ENCODE data around the gene HNF4A.
"Not testable (repeated sequence)": the region's sequence is repeated elsewhere in the genome, so short reads cannot be mapped to it uniquely, and the experiment has no call there.

Gene HNF4A

DNA sequence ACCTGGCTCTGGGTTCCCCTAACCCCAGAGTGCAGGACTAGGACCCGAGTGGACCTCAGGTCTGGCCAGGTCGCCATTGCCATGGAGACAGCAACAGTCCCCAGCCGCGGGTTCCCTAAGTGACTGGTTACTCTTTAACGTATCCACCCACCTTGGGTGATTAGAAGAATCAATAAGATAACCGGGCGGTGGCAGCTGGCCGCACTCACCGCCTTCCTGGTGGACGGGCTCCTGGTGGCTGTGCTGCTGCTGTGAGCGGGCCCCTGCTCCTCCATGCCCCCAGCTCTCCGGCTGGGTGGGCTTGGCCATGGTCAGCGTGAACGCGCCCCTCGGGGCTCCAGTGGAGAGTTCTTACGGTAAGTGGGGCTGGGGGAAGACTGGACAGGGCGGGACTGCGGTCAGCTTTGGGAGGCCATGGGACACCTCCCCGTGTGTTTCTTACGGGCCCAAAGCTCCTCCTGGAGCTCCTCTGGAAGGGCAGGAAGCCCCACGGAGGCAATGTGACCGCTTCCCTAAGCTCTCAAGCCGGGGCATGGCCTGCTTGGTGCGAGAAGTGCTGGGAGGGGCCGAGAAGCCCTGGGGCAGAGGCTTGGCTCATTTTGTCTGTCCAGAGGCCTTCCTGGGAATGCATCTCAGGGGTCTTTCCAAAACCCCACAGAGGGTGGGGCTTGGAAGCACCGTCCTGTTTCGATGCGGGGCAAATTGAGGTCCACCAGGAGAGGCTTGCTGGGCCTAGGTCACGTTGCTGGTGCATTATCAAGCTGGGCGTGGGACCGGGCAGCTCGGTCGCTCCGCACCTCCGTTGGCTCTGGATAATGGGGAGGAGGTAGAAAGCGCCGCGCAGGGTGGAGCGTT, at the start of gene HNF4A:
TSS of gene HNF4A (plus strand) at position 202 of the 855 bp plus-strand sequence. CDS start at position 308, 106 bp downstream.
- DNase-seq = no peak

DNA sequence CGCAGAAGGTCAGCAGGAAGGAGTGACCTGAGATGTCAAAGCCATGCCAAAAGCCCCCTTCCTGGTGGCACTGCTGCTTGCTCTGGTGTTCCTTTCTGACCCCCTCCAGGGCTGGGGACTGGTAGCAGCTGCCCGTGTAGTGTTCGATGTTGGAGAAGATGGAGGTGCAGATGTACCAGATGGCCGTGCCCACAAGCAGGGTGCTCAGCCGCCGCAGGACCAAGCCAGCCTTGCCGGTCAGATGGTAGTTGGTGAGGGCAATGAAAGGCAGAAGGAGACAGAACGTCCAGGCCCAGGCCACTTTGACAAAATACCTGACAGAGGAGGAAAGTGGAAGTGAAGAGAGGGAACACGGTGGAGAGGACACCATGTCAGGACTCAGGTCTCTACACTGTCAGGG, 48.6 kb upstream of the HNF4A start:
- DNase-seq = no peak

DNA sequence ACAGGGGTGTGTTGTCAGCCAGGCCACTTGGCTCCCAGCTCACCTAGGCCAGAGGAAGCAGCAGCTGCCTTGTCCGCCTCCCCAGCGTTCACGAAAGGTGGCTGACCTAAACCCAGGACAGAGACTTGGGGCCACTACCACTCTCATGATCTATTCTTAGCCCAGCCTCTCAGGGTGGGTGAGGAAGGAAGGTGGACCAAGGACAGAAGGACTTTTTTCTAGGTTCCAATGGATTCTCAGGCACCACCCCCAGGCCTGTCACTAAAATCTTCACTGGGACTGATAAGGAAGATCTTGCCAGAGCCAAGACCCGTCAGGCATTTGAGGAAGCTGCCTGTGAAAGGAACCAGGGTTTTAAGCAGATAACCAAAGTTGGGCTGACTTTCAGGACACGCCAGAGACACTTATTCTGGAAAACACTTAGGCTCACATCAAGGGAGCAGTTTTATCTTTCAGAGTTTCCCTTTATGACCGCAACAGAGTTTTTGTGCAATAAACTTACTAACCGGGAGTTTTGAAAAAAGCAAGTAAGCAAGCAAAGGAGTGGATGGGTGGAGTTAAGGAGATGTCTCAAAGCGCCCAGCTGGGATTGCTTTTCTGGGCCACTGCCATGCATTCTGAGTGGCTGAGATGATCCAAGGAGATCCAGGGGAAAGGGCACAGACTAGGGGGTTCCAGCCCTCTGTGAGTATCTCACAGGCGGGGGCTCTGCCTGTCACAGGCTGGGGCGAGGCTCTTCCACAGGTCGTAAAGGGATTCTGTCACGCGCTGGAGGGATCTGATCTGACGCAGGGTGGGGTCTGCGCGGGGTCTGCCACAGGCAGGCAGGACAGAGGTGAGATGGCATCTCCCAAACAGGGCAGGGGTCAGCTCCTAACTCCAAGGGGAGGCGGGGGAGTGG, 45.5 kb upstream of the HNF4A start:
- DNase-seq = no peak

DNA sequence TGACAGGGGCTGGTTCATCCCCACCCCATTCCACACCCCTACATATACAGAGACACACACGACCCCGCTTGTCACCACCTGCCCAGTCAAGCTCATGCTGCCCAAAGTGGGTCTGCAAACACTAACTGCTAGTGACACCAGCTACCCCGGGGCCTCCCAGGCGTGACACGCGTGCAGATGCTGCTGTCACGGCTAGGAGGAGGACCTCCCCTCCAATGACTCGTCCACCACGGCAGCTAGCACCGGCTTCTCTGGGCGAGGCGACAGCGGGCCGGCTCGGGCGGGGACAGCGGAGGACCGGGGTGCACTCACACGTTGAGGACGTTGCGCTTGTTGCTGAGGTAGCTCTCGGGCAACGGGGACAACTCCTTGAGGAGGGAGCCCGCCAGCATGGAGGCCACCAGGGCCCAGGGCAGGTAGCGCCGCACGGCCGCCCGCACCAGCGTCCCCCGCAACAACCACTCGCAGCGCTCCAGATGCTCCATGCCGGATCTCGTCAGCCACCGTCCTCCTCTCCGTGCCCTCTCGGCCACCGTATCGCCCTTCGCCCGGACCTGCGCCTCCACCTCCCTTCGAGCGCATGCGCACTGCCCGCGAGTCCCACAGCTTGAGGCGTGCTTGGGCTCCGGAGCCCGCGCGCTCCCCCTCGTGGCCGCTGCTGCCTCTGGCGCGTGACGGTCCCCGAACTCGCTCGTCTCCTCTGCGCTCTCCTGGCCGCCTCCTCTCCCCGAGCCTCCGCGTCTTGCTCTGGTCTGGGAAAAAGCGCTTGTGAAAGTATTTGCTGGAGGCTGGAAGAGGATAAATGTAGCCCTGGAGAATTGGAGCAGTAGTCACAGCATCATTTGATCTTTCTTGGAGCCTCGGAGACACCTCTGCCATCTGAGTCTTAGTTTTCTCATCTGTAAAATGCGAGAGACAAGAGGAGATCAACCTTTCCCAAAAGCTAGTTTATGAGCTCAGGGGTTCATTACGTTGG, 44.5 kb upstream of the HNF4A start, which contains the start of gene FITM2:
TSS of gene FITM2 (minus strand) at position 539 of the 976 bp plus-strand sequence. CDS start at position 485, 54 bp downstream.
- peak; percentile 96 to 100 for DNase-seq

DNA sequence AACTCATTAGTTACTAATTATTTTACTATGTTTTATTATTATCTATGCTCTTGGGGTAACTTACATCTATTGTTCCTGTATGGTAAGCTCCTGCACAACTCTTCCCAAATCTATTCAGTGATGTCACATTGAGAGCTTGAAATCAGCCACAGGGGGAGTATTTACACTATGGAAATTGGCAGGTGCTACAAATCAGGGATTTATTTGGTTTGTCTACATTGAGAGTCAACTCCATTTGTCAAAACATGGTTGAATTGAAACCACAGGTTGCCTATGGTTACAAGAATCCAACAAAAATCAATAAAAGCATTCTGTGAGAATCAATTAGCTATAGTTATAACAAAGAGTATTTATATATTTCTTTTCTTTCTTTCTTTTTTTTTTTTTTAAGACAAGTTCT, 40.6 kb upstream of the HNF4A start:
- DNase-seq = no peak

DNA sequence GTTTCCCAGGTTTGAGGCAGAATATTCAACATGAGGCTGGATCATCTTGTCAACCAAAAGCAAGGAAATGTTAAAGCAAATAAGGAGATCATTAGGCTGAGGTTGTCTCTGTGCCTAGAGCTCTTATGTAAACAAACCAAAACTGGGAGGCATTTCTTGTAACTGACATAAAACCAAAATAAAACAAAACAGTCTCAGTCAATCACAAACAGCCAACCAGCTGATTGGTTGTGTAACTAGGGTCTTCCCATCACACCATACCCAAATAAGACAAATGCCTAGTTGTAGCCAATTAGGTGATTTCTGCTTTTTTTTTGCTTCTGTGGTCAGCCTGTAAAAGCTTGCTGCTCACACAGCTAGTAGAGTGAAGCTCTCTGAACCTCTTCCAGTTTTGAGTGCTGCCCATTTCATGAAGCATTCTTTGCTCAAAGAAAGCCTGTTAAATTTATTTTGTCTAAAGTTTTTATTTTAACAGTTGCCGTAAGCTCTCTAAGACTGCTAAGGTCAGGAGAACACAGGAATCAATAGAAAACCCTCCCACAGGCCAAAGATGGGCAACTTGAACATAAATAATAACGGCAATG, 35.6 kb upstream of the HNF4A start:
- no peak for DNase-seq

DNA sequence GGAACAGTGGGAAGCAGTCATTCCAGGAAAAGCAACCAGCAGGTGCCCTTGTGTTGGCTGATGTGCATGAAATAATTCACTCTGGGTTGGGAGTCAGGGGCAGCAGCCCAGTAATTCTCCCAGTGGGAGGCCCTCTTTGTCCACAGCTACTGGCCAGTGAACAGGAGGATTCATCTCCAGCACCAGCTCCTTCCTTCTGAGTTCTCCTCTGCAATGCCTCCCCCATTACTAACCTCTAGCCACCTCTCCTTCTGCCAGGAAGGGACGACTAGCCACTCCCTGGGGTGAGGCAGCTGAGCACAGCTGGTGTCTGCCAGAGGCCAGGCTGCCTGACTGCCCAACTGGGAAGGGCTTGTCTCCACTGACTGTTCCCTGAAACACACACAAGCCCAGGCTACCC, 31.2 kb upstream of the HNF4A start:
- DNase-seq = no peak

DNA sequence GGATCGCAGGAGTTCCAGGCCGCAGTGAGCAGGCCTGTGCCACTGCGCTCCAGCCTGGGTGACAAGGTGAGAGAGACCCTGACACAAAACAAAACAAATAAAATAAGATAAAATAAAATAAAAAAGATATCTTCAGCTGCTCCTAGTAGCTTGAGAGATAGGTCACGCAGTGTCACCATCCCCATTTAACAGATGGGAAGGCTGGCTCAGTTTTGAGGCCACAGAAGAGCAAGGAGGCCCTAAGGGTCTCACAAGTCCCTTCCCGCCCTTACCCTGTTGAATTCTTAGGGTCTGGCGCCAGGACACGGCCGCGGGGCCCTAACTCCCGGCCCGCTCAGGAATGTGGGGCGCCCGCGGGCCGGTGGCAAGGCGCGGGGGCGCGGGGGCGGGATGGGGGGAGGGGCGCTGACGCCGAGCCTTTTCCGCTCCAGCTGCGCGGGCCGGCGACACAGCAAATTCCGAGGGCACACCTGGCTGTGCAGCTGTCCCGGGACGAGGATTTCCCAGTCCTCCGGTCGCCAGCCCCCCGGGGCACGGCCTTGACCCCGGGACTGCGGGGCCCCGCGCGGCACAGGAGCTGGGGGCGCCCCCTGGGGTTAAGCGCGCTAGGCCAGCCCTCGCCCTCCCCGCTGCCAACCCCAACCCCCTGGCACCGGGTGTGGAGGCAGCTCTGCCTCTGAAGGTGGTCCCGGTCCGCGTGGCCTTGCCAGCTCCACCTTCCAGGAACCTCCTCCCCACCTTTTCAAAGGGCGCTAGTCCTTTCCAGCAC, 28.9 kb upstream of the HNF4A start:
- DNase-seq = peak; percentile 8 to 40

DNA sequence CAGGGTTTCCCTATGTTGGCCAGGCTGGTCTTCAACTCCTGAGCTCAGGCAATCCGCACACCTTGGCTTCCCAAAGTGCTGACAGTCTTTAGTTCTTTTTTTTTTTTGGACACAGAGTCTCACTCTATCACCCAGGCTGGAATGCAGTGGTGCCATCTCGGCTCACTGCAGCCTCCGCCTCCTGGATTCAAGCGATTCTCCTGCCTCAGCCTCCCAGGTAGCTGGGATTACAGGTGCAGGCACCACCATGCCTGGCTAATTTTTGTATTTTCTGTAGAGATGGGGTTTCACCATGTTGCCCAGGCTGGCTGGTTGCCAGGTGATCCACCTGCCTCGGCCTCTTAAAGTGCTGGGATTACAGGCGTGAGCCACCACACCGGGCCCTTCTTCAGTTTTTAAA, 27.8 kb upstream of the HNF4A start:
- not testable (repeated sequence) for DNase-seq

DNA sequence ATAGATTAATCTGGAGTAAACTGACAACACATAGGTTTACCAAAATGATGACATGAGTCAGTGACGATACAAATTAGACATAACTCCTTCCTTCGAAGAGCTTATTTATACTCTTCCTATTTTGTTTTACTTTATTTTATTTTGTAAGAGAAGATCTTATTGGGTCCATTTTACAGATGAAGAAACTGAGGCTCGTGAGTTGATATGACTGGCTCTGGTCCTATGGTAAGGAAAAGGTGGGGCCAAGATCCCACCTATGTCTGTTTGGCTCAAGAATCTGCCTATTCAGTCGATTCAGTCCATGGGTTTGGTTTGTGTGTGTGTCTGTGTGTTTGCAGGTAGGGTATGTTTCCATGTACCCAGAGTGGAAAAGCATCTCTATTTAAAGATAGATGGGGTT, 27.1 kb upstream of the HNF4A start:
- DNase-seq = no peak

DNA sequence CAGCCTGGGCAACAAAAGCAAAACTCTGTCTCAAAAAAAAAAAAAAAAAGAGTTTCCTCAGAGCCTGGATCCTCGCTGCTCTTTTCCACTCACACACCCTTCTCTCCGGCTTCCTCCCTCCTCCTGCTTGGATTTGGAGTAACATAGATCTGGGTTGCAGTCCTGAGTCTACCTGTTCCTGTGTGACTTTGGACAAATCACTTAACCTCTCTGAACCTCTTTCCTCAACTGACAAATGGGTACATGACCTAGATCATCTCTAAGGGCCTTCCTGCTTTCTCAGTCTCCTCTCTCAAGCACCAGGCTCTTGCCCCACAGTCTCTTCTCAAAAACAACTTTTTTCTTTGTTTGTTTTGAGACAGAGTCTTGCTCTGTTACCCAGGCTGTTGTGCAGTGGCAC, 24.3 kb upstream of the HNF4A start:
- no peak for DNase-seq

DNA sequence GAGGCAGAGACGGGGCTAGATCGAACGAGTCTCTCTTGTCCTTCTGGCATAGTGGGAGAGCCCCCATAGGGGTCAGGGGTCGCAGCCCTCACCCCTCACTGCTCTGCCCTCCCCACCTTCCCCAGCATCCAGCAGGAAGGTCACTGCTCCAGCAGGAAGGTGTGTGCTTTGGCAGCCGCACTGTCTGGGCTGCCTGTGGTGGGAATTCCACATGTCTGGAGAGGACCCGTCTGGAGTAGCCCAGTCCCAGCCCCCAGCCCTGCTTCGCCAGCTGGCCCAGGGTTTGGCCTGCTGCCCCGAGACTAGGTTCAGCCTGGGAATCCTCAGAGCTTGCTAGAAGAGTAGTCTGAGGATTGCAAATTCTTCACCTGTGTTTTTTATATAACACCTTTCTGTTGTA, 21.2 kb upstream of the HNF4A start:
- DNase-seq = no peak

DNA sequence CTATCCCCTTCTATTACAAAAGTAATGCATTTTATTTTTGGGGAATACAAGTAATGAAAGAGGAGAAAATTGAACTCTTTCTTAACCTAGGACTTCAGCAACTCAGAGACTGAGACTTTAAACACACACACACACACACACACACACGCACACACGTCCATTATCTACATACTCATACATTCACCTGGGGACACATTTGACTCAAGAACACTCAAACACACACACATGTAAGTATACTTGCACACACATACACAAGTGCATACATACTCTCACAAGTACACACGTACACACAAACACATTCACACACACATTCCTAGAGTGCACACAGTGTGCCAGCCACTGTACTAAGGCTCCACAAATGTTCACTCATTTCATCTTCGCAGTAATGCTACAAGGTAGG, 20.8 kb upstream of the HNF4A start:
- no peak for DNase-seq

DNA sequence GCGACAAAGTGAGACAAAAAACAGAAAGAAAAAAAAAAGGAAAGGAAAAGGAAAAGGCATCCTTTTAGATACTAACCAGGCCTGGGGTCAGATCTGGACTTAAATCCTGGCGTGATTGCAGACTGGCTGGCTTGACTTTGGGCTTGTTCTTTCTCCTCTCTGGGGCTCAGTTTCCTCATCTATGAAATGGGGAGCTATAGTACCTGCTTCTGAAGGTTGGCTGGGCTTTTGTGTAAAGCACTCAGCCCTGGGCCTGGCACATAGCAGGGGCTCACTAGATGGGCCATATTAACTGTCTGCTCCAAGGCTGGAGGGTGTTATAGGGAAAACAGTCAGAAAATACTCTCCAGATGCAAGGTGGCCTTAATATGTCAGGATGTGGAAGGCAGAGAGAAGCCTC, 19.8 kb upstream of the HNF4A start:
- DNase-seq = no peak

DNA sequence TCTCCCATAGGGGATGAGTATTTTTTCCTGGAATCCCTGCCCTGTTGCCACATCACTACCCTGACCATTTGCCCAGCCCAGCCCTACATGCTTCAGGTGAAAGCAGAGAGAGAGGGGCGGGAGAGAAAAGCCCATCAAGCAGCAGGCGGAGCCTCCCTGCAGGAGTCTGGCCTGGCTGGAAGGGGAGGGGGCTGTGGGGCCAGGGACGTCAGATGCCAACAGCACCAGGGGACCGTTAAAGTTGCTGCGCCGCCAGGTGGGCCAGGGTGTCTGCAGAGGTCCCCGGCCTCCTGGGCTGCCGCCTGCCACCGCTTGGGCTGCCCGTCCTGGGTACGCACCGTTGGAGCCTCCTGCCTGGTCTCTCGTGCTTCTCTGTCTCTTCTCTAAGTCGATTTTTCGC, 19.4 kb upstream of the HNF4A start:
- no peak for DNase-seq

DNA sequence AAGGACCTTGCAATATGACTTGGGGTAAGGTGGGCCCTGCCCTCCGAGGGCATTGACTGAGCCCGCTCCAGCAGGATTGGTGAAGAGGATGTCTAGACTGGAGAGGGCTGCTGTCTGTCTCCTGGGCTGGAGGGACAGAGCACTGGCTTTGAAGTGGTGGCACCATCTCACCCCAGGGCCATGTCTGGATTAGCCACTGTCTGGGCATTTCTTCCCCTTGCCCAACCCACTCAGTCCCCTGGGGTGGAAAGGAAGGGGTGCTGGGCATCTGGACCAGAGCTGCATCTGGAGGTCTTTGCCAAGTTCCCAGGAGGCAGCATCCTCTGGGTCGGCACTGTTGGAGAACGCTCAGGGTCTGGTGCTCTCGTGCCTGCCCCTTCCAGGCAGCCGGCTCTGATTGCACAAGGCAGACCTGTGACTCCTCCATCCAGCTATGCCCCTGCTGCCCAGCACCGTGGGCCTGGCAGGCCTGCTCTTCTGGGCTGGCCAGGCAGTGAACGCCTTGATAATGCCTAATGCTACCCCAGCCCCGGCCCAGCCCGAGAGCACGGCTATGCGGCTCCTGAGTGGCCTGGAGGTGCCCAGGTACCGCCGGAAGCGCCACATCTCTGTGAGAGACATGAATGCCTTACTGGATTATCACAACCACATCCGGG, 18.6 kb upstream of the HNF4A start, which contains the start of gene R3HDML:
TSS of gene R3HDML (plus strand) at position 319 of the 656 bp plus-strand sequence. CDS start at position 434, 115 bp downstream.
- no peak for DNase-seq

DNA sequence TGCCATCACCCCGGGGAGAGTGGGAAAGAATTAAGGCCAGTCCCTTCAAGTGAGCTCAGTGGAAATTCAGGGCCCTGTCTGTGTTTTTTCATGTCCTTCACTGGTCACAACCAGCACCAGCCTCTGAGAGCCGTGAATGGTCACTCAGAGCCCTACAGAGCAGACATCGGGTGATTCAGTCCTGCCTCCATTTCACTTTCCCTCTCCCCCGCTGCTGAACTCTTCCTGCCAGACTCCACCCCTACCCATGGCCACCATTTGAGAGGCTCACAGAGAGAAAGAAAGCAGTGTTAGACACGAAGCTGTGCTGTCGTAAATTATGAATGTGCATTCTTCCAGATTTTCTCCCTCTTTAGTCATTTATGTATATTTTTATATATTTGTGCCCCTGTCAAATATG, 13.3 kb upstream of the HNF4A start:
- no peak for DNase-seq

DNA sequence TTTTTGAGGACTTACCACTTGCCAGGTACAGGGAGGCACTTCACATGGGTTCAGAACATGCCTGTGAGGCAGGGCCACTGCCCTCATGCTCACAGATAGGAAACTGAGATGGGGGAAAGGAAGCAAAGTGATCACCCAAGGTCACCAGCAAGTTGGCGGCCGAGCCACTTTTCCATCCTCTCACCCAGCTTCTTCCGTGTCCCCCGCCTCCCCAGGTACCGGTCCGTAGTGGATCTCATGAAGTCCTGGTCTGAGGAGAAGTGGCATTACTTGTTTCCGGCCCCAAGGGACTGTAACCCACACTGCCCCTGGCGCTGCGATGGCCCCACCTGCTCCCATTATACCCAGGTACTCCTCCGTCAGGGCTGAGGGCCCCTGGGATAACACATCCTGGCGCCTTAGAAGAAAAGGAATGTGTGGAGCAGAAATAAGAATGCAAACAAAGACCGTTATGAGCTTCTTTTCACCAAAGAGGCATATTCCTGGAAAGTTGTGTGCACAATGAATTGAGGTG, 12.3 kb upstream of the HNF4A start:
- no peak for DNase-seq

DNA sequence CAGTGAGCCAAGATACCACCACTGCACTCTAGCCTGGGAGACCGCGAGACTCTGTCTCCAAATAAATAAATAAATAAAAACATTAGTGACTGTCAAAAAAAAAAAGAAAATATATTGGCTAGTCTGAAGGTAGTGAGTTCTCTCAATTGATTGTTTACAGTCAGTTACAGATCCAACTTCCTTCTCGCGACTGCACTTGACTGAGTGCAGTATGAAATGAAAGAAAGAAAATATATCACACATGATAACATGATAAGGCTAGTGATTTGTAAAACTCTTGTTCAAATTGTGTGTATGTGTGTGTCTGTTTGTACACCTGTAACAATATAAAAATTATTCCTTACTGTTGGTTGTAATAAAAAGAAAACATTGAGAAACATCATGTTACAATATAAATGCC, 10.8 kb upstream of the HNF4A start:
- DNase-seq = no peak

DNA sequence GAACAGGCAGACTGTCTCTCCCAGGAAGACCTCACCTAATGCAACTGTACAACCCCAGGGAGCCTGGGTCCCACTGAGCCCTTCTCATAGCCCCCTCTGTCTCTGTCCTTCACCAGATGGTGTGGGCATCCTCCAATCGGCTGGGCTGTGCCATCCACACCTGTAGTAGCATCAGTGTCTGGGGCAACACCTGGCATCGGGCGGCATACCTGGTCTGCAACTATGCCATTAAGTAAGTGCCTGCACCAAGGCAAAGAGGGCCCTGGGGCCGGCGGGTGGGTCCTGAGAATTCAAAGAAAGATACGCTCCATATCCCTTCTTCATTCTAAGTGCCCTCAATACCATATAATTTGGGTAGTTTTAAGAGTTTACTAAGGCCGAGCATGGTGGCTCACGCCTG, 10.4 kb upstream of the HNF4A start:
- no peak for DNase-seq
